ENCODE measurements around the gene CLBA1.
"Not testable (repeated sequence)": the region's sequence is repeated elsewhere in the genome, so short reads cannot be mapped to it uniquely, and the experiment has no call there.

DNA sequence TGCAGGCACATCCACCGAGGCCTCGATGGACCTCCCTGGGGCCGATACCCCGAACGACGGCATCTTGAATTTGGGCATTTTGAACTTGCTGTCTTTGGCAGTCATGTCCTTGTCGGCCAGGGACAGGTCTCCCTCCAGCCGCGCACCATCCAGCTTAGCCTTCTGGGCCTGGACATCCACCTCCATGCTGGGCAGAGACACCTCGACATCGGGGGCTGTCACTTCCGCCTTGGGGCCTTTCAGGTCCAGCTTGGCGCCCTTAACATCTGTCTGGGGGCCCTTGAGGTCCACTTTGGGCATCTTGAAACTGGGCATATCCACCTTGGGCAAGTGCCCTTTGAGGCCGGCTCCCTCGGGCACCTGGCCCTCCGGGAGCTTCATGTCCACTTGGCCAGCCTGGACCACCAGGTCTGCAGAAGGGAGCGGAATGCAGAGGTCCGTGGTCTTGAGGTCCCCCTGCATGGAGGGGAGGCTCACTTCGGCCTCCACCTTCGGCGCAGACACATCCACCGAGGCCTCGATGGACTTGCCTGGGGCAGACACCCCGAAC lies 36.1 kb upstream of the CLBA1 start:
- TF ChIP-seq, protein P1, sequence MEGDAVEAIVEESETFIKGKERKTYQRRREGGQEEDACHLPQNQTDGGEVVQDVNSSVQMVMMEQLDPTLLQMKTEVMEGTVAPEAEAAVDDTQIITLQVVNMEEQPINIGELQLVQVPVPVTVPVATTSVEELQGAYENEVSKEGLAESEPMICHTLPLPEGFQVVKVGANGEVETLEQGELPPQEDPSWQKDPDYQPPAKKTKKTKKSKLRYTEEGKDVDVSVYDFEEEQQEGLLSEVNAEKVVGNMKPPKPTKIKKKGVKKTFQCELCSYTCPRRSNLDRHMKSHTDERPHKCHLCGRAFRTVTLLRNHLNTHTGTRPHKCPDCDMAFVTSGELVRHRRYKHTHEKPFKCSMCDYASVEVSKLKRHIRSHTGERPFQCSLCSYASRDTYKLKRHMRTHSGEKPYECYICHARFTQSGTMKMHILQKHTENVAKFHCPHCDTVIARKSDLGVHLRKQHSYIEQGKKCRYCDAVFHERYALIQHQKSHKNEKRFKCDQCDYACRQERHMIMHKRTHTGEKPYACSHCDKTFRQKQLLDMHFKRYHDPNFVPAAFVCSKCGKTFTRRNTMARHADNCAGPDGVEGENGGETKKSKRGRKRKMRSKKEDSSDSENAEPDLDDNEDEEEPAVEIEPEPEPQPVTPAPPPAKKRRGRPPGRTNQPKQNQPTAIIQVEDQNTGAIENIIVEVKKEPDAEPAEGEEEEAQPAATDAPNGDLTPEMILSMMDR (IDR thresholded peaks at IDR 0.05): not testable (repeated sequence)
- TF ChIP-seq POLR2A (IDR thresholded peaks at IDR 0.05): not testable (repeated sequence)
